SK-N-SH treated with all-trans-retinoic acid at 6 μM for 48 hours (cell line): ENCODE measurements around the gene ZBTB3.

Source experiments
- ATAC-seq: fragments of 200-7000 bp; cut with Tn5 transposase; 3 replicates; pipeline ENCODE4 v1.9.1; 2020; ENCODE audit warnings: mild to moderate bottlenecking, moderate library complexity
- ARNTL ChIP-seq: fragments of 450-650 bp; formaldehyde crosslinking; IDR thresholded peaks from 2 replicates; pipeline ENCODE4 v1.5.0; 2020; ENCODE audit warnings: low read depth, mild to moderate bottlenecking, moderate library complexity, borderline replicate concordance
- CREB5 ChIP-seq: fragments of 250-450 bp; sonication (Bioruptor Pico); IDR thresholded peaks from 2 replicates; pipeline ENCODE4 v1.5.1; 2020; ENCODE audit warnings: low read depth, mild to moderate bottlenecking, moderate library complexity
- CSDC2 ChIP-seq: fragments of 250-450 bp; sonication (Bioruptor Pico); IDR thresholded peaks from 2 replicates; pipeline ENCODE4 v1.5.0; 2020; ENCODE audit warnings: mild to moderate bottlenecking, moderate library complexity
- CSRNP3 ChIP-seq: fragments of 250-450 bp; sonication (Bioruptor Pico); IDR thresholded peaks from 2 replicates; pipeline ENCODE4 v1.5.1; 2021; ENCODE audit warnings: mild to moderate bottlenecking, moderate library complexity
- ESRRG ChIP-seq: fragments of 250-450 bp; sonication (Bioruptor Pico); IDR thresholded peaks from 2 replicates; pipeline ENCODE4 v1.6.1; 2021; ENCODE audit warnings: mild to moderate bottlenecking
- GLIS3 ChIP-seq: fragments of 250-450 bp; sonication (Bioruptor Pico); IDR thresholded peaks from 2 replicates; pipeline ENCODE4 v1.5.0; 2020; ENCODE audit warnings: mild to moderate bottlenecking, moderate library complexity
- ISL1 ChIP-seq: fragments of 250-450 bp; sonication (Bioruptor Pico); IDR thresholded peaks from 2 replicates; pipeline ENCODE4 v2.1.2; 2022; ENCODE audit warnings: mild to moderate bottlenecking, moderate library complexity
- OSR1 ChIP-seq: fragments of 250-450 bp; sonication (Bioruptor Pico); IDR thresholded peaks from 2 replicates; pipeline ENCODE4 v1.8.0; 2022; ENCODE audit warnings: moderate library complexity, mild to moderate bottlenecking, inconsistent platforms
- POU6F1 ChIP-seq: fragments of 250-450 bp; sonication (Bioruptor Pico); IDR thresholded peaks from 2 replicates; pipeline ENCODE4 v1.8.0; 2021; ENCODE audit warnings: low read depth, mild to moderate bottlenecking, moderate library complexity, borderline replicate concordance
- PPARA ChIP-seq: fragments of 250-450 bp; sonication (Bioruptor Pico); IDR thresholded peaks from 2 replicates; pipeline ENCODE4 v1.5.0; 2020; ENCODE audit warnings: mild to moderate bottlenecking, borderline replicate concordance
- RARB ChIP-seq: fragments of 250-450 bp; sonication (Bioruptor Pico); IDR thresholded peaks from 2 replicates; pipeline ENCODE4 v1.8.0; 2021; ENCODE audit warnings: mild to moderate bottlenecking, moderate library complexity
- SNAI2 ChIP-seq: fragments of 250-450 bp; sonication (Bioruptor Pico); IDR thresholded peaks from 2 replicates; pipeline ENCODE4 v1.5.0; 2020; ENCODE audit warnings: mild to moderate bottlenecking, moderate library complexity
- TCF4 ChIP-seq: fragments of 250-450 bp; sonication (Bioruptor Pico); IDR thresholded peaks from 2 replicates; pipeline ENCODE4 v1.8.0; 2021; ENCODE audit warnings: mild to moderate bottlenecking, moderate library complexity, borderline replicate concordance
- TOX ChIP-seq: fragments of 250-450 bp; sonication (Bioruptor Pico); IDR thresholded peaks from 2 replicates; pipeline ENCODE4 v1.8.0; 2021; ENCODE audit warnings: mild to moderate bottlenecking, moderate library complexity, borderline replicate concordance
- ZC3H10 ChIP-seq: fragments of 250-450 bp; sonication (Bioruptor Pico); IDR thresholded peaks from 2 replicates; pipeline ENCODE4 v1.5.1; 2021; ENCODE audit warnings: mild to moderate bottlenecking, moderate library complexity
- ZNF565 ChIP-seq: fragments of 450-650 bp; formaldehyde crosslinking; conservative IDR thresholded peaks from 2 replicates; pipeline ENCODE4 v1.5.0; 2020; ENCODE audit warnings: low read depth, mild to moderate bottlenecking, moderate library complexity
- ZNF70 ChIP-seq: fragments of 450-650 bp; formaldehyde crosslinking; IDR thresholded peaks from 2 replicates; pipeline ENCODE4 v1.5.0; 2020; ENCODE audit warnings: mild to moderate bottlenecking, moderate library complexity
- ZNF8 ChIP-seq: fragments of 450-650 bp; formaldehyde crosslinking; IDR thresholded peaks from 2 replicates; pipeline ENCODE4 v1.5.0; 2020; ENCODE audit warnings: mild to moderate bottlenecking, moderate library complexity
- TF ChIP-seq, protein P1 (sequence below): fragments of 250-450 bp; sonication (Bioruptor Pico); IDR thresholded peaks from 2 replicates; pipeline ENCODE4 v1.5.0; 2020; ENCODE audit warnings: mild to moderate bottlenecking, moderate library complexity
- TF ChIP-seq, protein P2 (sequence below): fragments of 250-450 bp; sonication (Bioruptor Pico); IDR thresholded peaks from 2 replicates; pipeline ENCODE4 v1.8.0; 2020; ENCODE audit warnings: mild to moderate bottlenecking, moderate library complexity, borderline replicate concordance

The ZBTB3 gene

DNA sequence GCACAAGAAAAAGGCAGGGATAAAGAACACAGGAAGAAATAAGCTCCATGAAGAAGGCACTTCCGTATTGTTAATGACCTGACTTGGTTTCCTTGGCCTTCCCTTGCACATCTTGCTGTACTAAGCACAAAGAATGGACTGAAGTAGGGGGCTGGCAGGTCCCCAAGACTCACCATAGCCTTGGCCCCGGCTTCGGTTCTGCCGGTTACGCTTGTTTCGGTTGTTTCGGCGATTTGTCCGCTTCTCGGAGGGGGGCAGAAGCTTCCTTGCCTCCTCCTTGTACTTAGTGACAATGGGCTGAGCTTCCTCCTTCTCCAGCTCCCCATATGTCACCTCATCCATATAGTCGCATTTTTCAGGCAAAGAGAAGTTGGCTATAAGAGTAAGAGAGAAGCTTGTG is 37.1 kb downstream of the ZBTB3 start:
- ATAC-seq: no peak
- TF ChIP-seq POU6F1 (CRISPR knock-in tag) (no peak), ISL1 (no peak), CSDC2 (CRISPR knock-in tag) (no peak)

DNA sequence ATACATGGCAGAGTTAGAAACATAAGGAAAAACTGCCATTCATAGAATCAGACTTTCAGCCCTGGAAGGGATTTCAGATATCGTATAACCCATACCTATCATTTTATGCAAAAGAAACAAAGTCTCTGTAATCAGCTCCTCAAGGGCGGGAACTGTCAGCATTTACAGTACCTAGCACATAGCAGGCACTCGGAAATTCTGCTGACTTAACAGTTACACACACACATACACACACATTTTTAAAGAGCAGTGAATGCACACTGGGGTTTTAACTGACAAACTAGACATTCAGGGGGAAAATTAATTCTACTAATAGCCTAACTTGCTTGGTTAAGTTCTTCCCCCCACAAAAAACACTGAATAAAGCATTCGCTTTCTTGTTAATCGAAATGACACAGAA is 37.8 kb downstream of the ZBTB3 start:
- no peak for TF ChIP-seq GLIS3 (CRISPR knock-in tag)
- TF ChIP-seq ZNF70 (CRISPR knock-in tag): no peak
- TF ChIP-seq, protein P1, sequence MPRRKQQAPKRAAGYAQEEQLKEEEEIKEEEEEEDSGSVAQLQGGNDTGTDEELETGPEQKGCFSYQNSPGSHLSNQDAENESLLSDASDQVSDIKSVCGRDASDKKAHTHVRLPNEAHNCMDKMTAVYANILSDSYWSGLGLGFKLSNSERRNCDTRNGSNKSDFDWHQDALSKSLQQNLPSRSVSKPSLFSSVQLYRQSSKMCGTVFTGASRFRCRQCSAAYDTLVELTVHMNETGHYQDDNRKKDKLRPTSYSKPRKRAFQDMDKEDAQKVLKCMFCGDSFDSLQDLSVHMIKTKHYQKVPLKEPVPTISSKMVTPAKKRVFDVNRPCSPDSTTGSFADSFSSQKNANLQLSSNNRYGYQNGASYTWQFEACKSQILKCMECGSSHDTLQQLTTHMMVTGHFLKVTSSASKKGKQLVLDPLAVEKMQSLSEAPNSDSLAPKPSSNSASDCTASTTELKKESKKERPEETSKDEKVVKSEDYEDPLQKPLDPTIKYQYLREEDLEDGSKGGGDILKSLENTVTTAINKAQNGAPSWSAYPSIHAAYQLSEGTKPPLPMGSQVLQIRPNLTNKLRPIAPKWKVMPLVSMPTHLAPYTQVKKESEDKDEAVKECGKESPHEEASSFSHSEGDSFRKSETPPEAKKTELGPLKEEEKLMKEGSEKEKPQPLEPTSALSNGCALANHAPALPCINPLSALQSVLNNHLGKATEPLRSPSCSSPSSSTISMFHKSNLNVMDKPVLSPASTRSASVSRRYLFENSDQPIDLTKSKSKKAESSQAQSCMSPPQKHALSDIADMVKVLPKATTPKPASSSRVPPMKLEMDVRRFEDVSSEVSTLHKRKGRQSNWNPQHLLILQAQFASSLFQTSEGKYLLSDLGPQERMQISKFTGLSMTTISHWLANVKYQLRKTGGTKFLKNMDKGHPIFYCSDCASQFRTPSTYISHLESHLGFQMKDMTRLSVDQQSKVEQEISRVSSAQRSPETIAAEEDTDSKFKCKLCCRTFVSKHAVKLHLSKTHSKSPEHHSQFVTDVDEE (CRISPR knock-in tag): no peak
- TF ChIP-seq ARNTL: no peak
- TF ChIP-seq PPARA (CRISPR knock-in tag): no peak
- TF ChIP-seq CREB5 (CRISPR knock-in tag): no peak
- no peak for TF ChIP-seq CSRNP3
- no peak for TF ChIP-seq ESRRG (CRISPR knock-in tag)
- no peak for TF ChIP-seq TOX (CRISPR knock-in tag)
- no peak for TF ChIP-seq RARB (CRISPR knock-in tag)
- TF ChIP-seq, protein P2, sequence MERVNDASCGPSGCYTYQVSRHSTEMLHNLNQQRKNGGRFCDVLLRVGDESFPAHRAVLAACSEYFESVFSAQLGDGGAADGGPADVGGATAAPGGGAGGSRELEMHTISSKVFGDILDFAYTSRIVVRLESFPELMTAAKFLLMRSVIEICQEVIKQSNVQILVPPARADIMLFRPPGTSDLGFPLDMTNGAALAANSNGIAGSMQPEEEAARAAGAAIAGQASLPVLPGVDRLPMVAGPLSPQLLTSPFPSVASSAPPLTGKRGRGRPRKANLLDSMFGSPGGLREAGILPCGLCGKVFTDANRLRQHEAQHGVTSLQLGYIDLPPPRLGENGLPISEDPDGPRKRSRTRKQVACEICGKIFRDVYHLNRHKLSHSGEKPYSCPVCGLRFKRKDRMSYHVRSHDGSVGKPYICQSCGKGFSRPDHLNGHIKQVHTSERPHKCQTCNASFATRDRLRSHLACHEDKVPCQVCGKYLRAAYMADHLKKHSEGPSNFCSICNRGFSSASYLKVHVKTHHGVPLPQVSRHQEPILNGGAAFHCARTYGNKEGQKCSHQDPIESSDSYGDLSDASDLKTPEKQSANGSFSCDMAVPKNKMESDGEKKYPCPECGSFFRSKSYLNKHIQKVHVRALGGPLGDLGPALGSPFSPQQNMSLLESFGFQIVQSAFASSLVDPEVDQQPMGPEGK (CRISPR knock-in tag): no peak
- TF ChIP-seq SNAI2: no peak
- TF ChIP-seq ZC3H10 (CRISPR knock-in tag): no peak
- no peak for TF ChIP-seq ZNF565
- TF ChIP-seq OSR1 (CRISPR knock-in tag): no peak
- TF ChIP-seq TCF4: no peak
- no peak for TF ChIP-seq CSDC2 (CRISPR knock-in tag)
- TF ChIP-seq ZNF8 (CRISPR knock-in tag): no peak
- TF ChIP-seq POU6F1 (CRISPR knock-in tag): no peak
- ATAC-seq: no peak
